Measurements from ENCODE around the gene TPPP.

The TPPP gene

GRCh38 chr5:661891-662750 is 31.0 kb downstream of the TPPP start:
- DNase-seq (ENCODE audit: low read depth) = no peak
- no peak overlapping the region for H3K4me3 ChIP-seq (ENCODE audit: low read depth, low read length)
- TF ChIP-seq POLR2A (IDR thresholded peaks at IDR 0.05; ENCODE audit: extremely low read depth, insufficient read length) (no peak), MYC (IDR thresholded peaks at IDR 0.05; ENCODE audit: low read depth, low read length) (no peak), CTCF (IDR thresholded peaks at IDR 0.05; ENCODE audit: low read depth, low read length) (no peak), MAX (IDR thresholded peaks at IDR 0.05; ENCODE audit: low read depth, low read length) (no peak)

- H3K4me3 ChIP-seq (ENCODE audit: low read depth, low read length) = no peak overlapping the region
- no peak for TF ChIP-seq MYC (IDR thresholded peaks at IDR 0.05; ENCODE audit: low read depth, low read length)
- no peak for DNase-seq (ENCODE audit: low read depth)
These were observed 32.6 kb downstream of the TPPP start for GRCh38 chr5:660491-661030.

GRCh38 chr5:659496-660263 is 33.5 kb downstream of the TPPP start:
- TF ChIP-seq CTCF (IDR thresholded peaks at IDR 0.05; ENCODE audit: low read depth, low read length) = no peak
- TF ChIP-seq MYC (IDR thresholded peaks at IDR 0.05; ENCODE audit: low read depth, low read length) = no peak
- TF ChIP-seq MAX (IDR thresholded peaks at IDR 0.05; ENCODE audit: low read depth, low read length) = no peak
- TF ChIP-seq POLR2A (IDR thresholded peaks at IDR 0.05; ENCODE audit: extremely low read depth, insufficient read length) = no peak
- H3K4me3 ChIP-seq (ENCODE audit: low read depth, low read length) = no peak overlapping the region
- no peak for DNase-seq (ENCODE audit: low read depth)

GRCh38 chr5:658103-658502 is 35.0 kb downstream of the TPPP start:
- no peak for TF ChIP-seq MAX (IDR thresholded peaks at IDR 0.05; ENCODE audit: low read depth, low read length)
- TF ChIP-seq CTCF (IDR thresholded peaks at IDR 0.05; ENCODE audit: low read depth, low read length) = no peak
- TF ChIP-seq POLR2A (IDR thresholded peaks at IDR 0.05; ENCODE audit: extremely low read depth, insufficient read length) = no peak
- TF ChIP-seq MYC (IDR thresholded peaks at IDR 0.05; ENCODE audit: low read depth, low read length) = no peak
- no peak for DNase-seq (ENCODE audit: low read depth)
- no peak overlapping the region for H3K4me3 ChIP-seq (ENCODE audit: low read depth, low read length)

- no peak overlapping the region for H3K4me3 ChIP-seq (ENCODE audit: low read depth, low read length)
- TF ChIP-seq CTCF (IDR thresholded peaks at IDR 0.05; ENCODE audit: low read depth, low read length) = no peak
- no peak for TF ChIP-seq POLR2A (IDR thresholded peaks at IDR 0.05; ENCODE audit: extremely low read depth, insufficient read length)
- no peak for TF ChIP-seq MAX (IDR thresholded peaks at IDR 0.05; ENCODE audit: low read depth, low read length)
- no peak for TF ChIP-seq MYC (IDR thresholded peaks at IDR 0.05; ENCODE audit: low read depth, low read length)
- peak; percentile 26 for DNase-seq (ENCODE audit: low read depth)
These were observed 35.6 kb downstream of the TPPP start for GRCh38 chr5:657570-657969.

- no peak for DNase-seq (ENCODE audit: low read depth)
- no peak for TF ChIP-seq CTCF (IDR thresholded peaks at IDR 0.05; ENCODE audit: low read depth, low read length)
- no peak for TF ChIP-seq MAX (IDR thresholded peaks at IDR 0.05; ENCODE audit: low read depth, low read length)
- no peak for TF ChIP-seq POLR2A (IDR thresholded peaks at IDR 0.05; ENCODE audit: extremely low read depth, insufficient read length)
- H3K4me3 ChIP-seq (ENCODE audit: low read depth, low read length) = no peak overlapping the region
These were observed 37.7 kb downstream of the TPPP start for GRCh38 chr5:655406-655805.
